Activated T-cell treated with anti-CD3 and anti-CD28 coated beads, Interleukin-2, amount 50 U/mL, for 4 hours (primary cell): ENCODE data around the gene ORAI2. TPM values are rescaled to one million over a fixed set of nuclear protein-coding genes. Genes with fewer than 3 reads are reported as not detected.
"Not testable (repeated sequence)": the region's sequence is repeated elsewhere in the genome, so short reads cannot be mapped to it uniquely, and the experiment has no call there.

ENCODE experiments used
- ATAC-seq, 2 donors: fragments of 200-7000 bp; cut with Tn5 transposase; one replicate each; pipeline ENCODE4 v1.10.0; 2021
- DNase-seq: peaks from one replicate; pipeline ENCODE4 v3.0.0-alpha.2; 2020
- H3K27me3 Mint-ChIP-seq: one replicate; pipeline ENCODE4 v1.8.0; 2021; ENCODE audit warnings: low read depth, mixed read lengths
- H3K36me3 Mint-ChIP-seq: one replicate; pipeline ENCODE4 v1.8.0; 2022; ENCODE audit warnings: mixed read lengths; ENCODE audit not compliant: insufficient read depth
- H3K4me1 Mint-ChIP-seq: one replicate; pipeline ENCODE4 v1.8.0; 2021; ENCODE audit warnings: low read depth, mixed read lengths
- H3K4me3 Mint-ChIP-seq: one replicate; pipeline ENCODE4 v1.8.0; 2021; ENCODE audit warnings: mild to moderate bottlenecking, moderate library complexity, mixed read lengths
- H3K9me3 Mint-ChIP-seq: one replicate; pipeline ENCODE4 v1.8.0; 2021; ENCODE audit warnings: mixed read lengths
- total RNA-seq, 3 donors: library from RNA; stranded (reverse); gene quantifications; one replicate each; pipeline ENCODE4 v1.2.1, GENCODE V29; 2021

The ORAI2 gene
- total RNA-seq, 3 donors from 2014 or later: 24.8 to 35.9 (median 27.4) TPM

DNA sequence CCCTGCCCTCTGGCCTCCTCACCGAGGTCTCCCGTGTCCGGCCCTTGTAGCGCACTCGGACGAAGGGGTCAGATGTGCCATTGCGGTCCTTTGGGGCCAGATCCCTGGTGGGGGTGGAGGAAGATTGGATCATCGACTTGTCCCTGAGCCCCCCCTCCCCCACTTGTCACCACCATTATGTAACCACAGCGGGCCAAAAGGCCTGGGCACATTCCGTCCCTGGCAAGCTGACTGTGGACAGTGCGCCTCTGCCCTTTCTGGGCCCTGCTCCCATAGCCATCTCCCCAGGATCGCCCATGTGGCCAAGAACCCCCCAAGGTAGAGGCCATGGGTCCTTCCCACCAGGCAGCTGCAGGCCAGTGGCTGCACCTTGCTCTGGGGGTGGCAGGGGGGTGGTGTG, 69.8 kb downstream of the ORAI2 start:
- not testable (repeated sequence) for H3K9me3 Mint-ChIP-seq, H3K4me1 Mint-ChIP-seq, H3K36me3 Mint-ChIP-seq, H3K27me3 Mint-ChIP-seq, DNase-seq, H3K4me3 Mint-ChIP-seq, ATAC-seq

DNA sequence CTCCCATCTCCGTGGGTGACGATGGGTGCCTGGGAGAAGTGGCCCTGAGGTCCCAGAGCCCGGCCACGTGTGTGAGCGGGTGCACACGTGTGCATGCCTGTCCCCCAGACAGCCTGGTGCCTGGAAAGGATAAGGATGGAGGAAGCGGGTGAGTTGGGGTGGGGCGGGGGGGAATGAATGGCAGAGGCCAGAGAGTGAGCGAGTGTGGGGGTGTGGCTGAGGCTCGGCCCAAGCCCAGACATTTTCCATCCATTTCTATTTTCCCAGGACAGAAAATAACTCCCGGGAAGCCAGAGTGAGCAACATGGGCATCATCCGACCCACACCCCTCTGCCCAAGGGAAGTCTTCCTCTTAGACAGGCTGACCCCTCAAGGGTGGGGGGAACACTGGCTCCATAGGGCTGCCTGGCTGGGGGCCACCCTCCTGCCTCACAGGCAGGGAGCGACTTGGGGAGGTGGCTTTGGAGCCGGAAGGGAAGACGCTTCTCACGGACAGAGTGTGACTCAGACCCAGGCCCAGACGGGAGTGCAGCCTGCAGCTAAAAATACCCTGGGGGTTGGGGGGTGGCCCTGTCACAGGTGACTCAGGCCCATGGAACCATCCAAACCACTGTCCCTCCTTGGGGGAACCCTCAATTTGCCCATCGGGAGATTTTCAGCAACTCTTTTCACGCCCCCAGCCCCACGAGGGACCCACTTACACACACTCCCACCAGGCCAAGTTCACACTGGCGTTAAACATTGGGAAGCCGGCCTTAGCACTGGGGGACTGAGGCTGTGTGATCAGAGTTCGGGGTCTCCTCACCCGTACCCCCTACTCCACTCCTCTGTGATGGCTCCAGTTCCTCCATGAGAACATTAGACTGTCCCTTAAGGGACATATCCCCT, 72.2 kb downstream of the ORAI2 start:
- H3K9me3 Mint-ChIP-seq, ATAC-seq, H3K4me1 Mint-ChIP-seq, DNase-seq, H3K36me3 Mint-ChIP-seq, H3K4me3 Mint-ChIP-seq, H3K27me3 Mint-ChIP-seq: not testable (repeated sequence)

Other genes starting within 250 kb of the ORAI2 start
- gene SH2B2, start 146.7 kb upstream of the ORAI2 start, total RNA-seq: 1 to 10 TPM; 2.3 to 3.0 (median 2.6) TPM
- not detected for gene SPDYE6, start 77.1 kb upstream of the ORAI2 start, total RNA-seq
- 10 to 100 TPM; 24.8 to 30.1 (median 27.0) TPM for gene PRKRIP1, start 37.2 kb upstream of the ORAI2 start, total RNA-seq
- gene ALKBH4, start 31.3 kb downstream of the ORAI2 start, total RNA-seq: 10 to 100 TPM; 13.7 to 15.4 (median 15.0) TPM
- gene LRWD1, start 31.4 kb downstream of the ORAI2 start, total RNA-seq: 10 to 100 TPM; 54.8 to 57.9 (median 57.7) TPM
- 10 to 100 TPM; 67.3 to 77.4 (median 72.0) TPM for gene POLR2J, start 45.3 kb downstream of the ORAI2 start, total RNA-seq
- 10 to 100 TPM; 20.0 to 50.1 (median 35.7) TPM for gene RASA4B, start 84.2 kb downstream of the ORAI2 start, total RNA-seq
- gene UPK3BL2, start 110.1 kb downstream of the ORAI2 start, total RNA-seq: 1 to 10 TPM; 4.7 to 8.5 (median 7.9) TPM
- gene SPDYE2, start 117.7 kb downstream of the ORAI2 start, total RNA-seq: not detected
- gene POLR2J3, start 139.0 kb downstream of the ORAI2 start, total RNA-seq: 10 to 100 TPM; 19.6 to 28.5 (median 20.0) TPM
- gene RASA4, start 183.2 kb downstream of the ORAI2 start, total RNA-seq: 10 to 100 TPM; 43.7 to 58.3 (median 47.4) TPM
- 10 to 100 TPM; 11.3 to 22.0 (median 12.7) TPM for gene UPK3BL1, start 209.2 kb downstream of the ORAI2 start, total RNA-seq
- gene SPDYE2B, start 216.7 kb downstream of the ORAI2 start, total RNA-seq: not detected
- 1 to 10 TPM; 5.8 to 8.5 (median 6.1) TPM for gene POLR2J2, start 238.1 kb downstream of the ORAI2 start, total RNA-seq